AG09309 (cell line): Measurements from ENCODE around the gene MAST3.
"Not testable (repeated sequence)": the region's sequence is repeated elsewhere in the genome, so short reads cannot be mapped to it uniquely, and the experiment has no call there.

Experiments used
- DNase-seq: peaks from one replicate; pipeline ENCODE4 v3.0.0-alpha.2; 2010; ENCODE audit warnings: low read depth
- H3K4me3 ChIP-seq: 2 replicates; pipeline ENCODE4 v1.5.1; 2011; ENCODE audit warnings: mild to moderate bottlenecking, low read depth, low read length, moderate library complexity; ENCODE audit not compliant: control insufficient read depth
- CTCF ChIP-seq: IDR thresholded peaks from 2 replicates; pipeline ENCODE4 v1.5.1; 2011; ENCODE audit warnings: mild to moderate bottlenecking, low read depth, low read length, inconsistent platforms; ENCODE audit not compliant: insufficient read depth, control insufficient read depth; ENCODE audit errors: missing control alignments

Gene MAST3

DNA sequence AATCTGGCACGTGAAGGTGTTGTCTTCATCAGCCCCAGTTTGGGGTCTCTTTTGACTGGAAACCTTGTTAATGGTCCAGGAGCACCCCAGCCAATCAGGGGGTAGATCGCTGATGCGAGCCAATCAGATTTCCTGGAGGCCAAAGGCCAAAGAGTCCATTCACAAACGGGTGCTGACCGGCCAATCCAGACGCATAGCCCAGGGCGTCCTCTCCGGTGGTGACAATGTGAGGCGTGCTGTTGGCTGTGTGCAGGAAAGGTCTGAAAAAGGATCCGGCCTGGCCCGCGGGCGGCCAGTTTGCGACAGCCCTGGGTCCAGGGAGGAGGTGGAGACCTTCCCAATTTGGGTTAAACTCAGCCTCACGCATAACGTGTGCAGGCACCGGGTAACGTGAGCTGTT lies 3.1 kb downstream of the MAST3 start:
- TF ChIP-seq CTCF = no peak
- no peak overlapping the region for H3K4me3 ChIP-seq
- no peak for DNase-seq

DNA sequence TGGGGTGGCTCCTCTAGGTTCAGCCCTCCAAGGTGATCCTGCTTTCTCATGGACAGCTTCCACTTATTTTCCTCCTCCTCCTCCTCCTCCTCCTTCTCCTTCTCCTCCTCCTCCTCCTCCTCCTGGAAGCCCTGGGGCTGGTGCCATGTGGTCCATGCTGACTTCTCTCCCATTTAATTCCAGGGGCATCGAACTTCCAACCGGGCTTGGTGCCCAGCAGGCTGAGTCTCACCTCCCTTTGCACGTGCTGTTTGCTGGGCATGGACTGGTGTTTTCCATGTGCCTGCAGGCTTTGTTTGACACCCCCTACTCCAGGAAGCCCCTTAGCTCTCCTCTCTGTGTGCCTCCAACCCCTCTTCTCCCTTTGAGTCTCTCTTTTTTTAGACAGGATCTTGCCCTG lies 3.7 kb downstream of the MAST3 start:
- TF ChIP-seq CTCF = no peak
- no peak for DNase-seq
- H3K4me3 ChIP-seq = no peak overlapping the region

- no peak for TF ChIP-seq CTCF
- no peak overlapping the region for H3K4me3 ChIP-seq
- DNase-seq = no peak
Observed at GRCh38 chr19:18102916-18103542, 5.5 kb downstream of the MAST3 start.

- DNase-seq = no peak
- no peak for TF ChIP-seq CTCF
- peak overlapping the region; percentile 47 for H3K4me3 ChIP-seq
Observed at GRCh38 chr19:18104793-18105131, 7.2 kb downstream of the MAST3 start.

- H3K4me3 ChIP-seq, DNase-seq: not testable (repeated sequence)
Observed at GRCh38 chr19:18105259-18105658, 7.7 kb downstream of the MAST3 start.

- DNase-seq = no peak
Observed at GRCh38 chr19:18107235-18107634, 9.7 kb downstream of the MAST3 start.

DNA sequence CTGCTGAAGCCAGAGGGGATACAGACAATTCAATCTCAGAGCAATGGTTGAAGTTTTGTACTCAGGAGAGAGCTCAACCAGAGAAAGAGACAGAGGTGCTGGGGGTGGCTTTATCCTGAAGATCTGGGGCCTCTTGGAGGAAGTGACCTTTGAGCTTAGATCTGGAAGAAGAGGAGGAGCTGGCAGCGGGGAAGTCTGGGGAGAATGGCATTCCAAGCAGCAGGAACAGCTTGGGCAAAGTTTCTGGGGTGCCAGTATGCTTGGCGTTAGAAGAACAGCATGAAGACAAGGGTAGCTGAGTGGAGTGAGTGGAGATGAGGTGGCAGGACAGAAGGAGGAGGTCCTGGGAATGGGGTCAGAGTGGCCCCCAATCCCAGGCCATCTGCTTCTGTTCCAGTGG lies 11.3 kb downstream of the MAST3 start:
- no peak for TF ChIP-seq CTCF
- DNase-seq = no peak
- H3K4me3 ChIP-seq = no peak overlapping the region

More at GRCh38 chr19:18107235-18107634, 9.7 kb downstream of the MAST3 start:
- TF ChIP-seq CTCF = no peak
- no peak overlapping the region for H3K4me3 ChIP-seq
